SK-N-MC (cell line): Measurements from ENCODE around the gene FHIT.

Experiments used
- EZH2 ChIP-seq: fragments of 200-600 bp; sonication (generic); IDR thresholded peaks from one replicate; pipeline ENCODE4 v1.6.1; 2017; ENCODE audit warnings: antibody characterized with exemption
- FOXP2 ChIP-seq: optimal IDR thresholded peaks from 2 replicates; pipeline ENCODE3; 2011; ENCODE audit warnings: mild to moderate bottlenecking, moderate library complexity; ENCODE audit not compliant: insufficient read depth; ENCODE audit errors: extremely low read length, control extremely low read depth
- POLR2AphosphoS5 ChIP-seq: IDR thresholded peaks from 2 replicates; pipeline ENCODE4 v1.6.1; 2012; ENCODE audit warnings: mild to moderate bottlenecking, low read depth, low read length, borderline replicate concordance

- no peak for TF ChIP-seq POLR2AphosphoS5
- TF ChIP-seq EZH2 = no peak
- no peak for TF ChIP-seq FOXP2
Observed at GRCh38 chr3:60178931-60179653, 1072.2 kb downstream of the FHIT start.
